H1 (cell line): ENCODE data around the gene SSRP1.

Source experiments
- CBX8 ChIP-seq: fragments of 300-800, 300-1000 bp; sonication (generic); IDR thresholded peaks from 2 replicates; pipeline ENCODE4 v1.7.1; 2016; ENCODE audit warnings: low read depth, low read length, borderline replicate concordance
- CEBPB ChIP-seq: IDR thresholded peaks from 2 replicates; pipeline ENCODE4 v1.6.1; 2012; ENCODE audit warnings: low read depth, low read length
- CTCF ChIP-seq, 3 experiments: IDR thresholded peaks; 1 replicate in 2 of 3; 2 replicates in 1 of 3; pipeline versions ENCODE4 v1.5.1 to v1.6.1; 2011; ENCODE audit warnings: low read length in 3 of 3, mild to moderate bottlenecking in 3 of 3, inconsistent platforms in 2 of 3, low read depth in 1 of 3, moderate library complexity in 1 of 3; ENCODE audit not compliant: insufficient read depth in 1 of 3; ENCODE audit errors: control extremely low read depth in 1 of 3
- EZH2 ChIP-seq: fragments of 200-600 bp; sonication (generic); IDR thresholded peaks from 2 replicates; pipeline ENCODE4 v1.7.1; 2012; ENCODE audit warnings: low read depth, mild to moderate bottlenecking, moderate library complexity, low read length, inconsistent platforms; ENCODE audit not compliant: severe bottlenecking
- GABPA ChIP-seq: IDR thresholded peaks from 2 replicates; pipeline ENCODE4 v1.6.1; 2011; ENCODE audit warnings: mild to moderate bottlenecking, low read length, moderate library complexity, borderline replicate concordance; ENCODE audit not compliant: insufficient read depth
- KDM5A ChIP-seq: fragments of 200-600 bp; IDR thresholded peaks from 2 replicates; pipeline ENCODE4 v1.7.1; 2012; ENCODE audit warnings: mild to moderate bottlenecking, low read length, inconsistent platforms, mixed read lengths
- POLR2A ChIP-seq, 2 experiments: IDR thresholded peaks; 1 replicate in 1 of 2; 2 replicates in 1 of 2; pipeline ENCODE4 v1.6.1; 2011; ENCODE audit warnings: low read depth in 2 of 2, low read length in 2 of 2, mild to moderate bottlenecking in 2 of 2; ENCODE audit errors: control extremely low read depth in 1 of 2
- RFX5 ChIP-seq: IDR thresholded peaks from 2 replicates; pipeline ENCODE4 v1.6.1; 2011; ENCODE audit warnings: low read depth, low read length, improper control_type of control experiment, borderline replicate concordance
- RNF2 ChIP-seq: fragments of 200-900, 300-1000 bp; sonication (generic); IDR thresholded peaks from 2 replicates; pipeline ENCODE4 v1.7.1; 2016; ENCODE audit warnings: borderline replicate concordance, low read depth, mild to moderate bottlenecking, antibody characterized with exemption, low read length; ENCODE audit not compliant: poor library complexity, severe bottlenecking; ENCODE audit errors: missing control alignments
- SRF ChIP-seq: IDR thresholded peaks from 2 replicates; pipeline ENCODE4 v1.6.1; 2011; ENCODE audit warnings: mild to moderate bottlenecking, low read depth, low read length, moderate library complexity
- TCF12 ChIP-seq: IDR thresholded peaks from 2 replicates; pipeline ENCODE4 v1.6.1; 2011; ENCODE audit warnings: low read depth, mild to moderate bottlenecking, low read length

- TF ChIP-seq KDM5A (no peak), CTCF (IDR thresholded peaks at IDR 0.05; ENCODE audit: control extremely low read depth in 1 of 3, insufficient read depth in 1 of 3, low read depth in 1 of 3, low read length in 3 of 3) (no peak), SRF (no peak), TCF12 (no peak), EZH2 (no peak), GABPA (no peak), CEBPB (no peak), POLR2A (IDR thresholded peaks at IDR 0.05; ENCODE audit: control extremely low read depth in 1 of 2, low read depth in 2 of 2, low read length in 2 of 2) (no peak), RNF2 (no peak), CBX8 (no peak), RFX5 (no peak)
Measured at GRCh38 chr11:57309106-57310059, 26.3 kb downstream of the SSRP1 start.
